ENCODE data around the gene PAK3.
A peak's percentile ranks its signal among the peaks of the same experiment; 100 is the strongest.

Gene PAK3

GRCh38 chrX:111095974-111096895 is at the start of gene PAK3:
PAK3 (plus strand) TSS chrX:111096191; CDS start chrX:111123104, 26,913 bp downstream.
- peak; percentile 49 for DNase-seq (ENCODE audit: low read depth)

GRCh38 chrX:111047575-111047974 is 48.4 kb upstream of the PAK3 start:
- DNase-seq (ENCODE audit: low read depth) = no peak

GRCh38 chrX:111052478-111052877 is 43.5 kb upstream of the PAK3 start:
- no peak for DNase-seq (ENCODE audit: low read depth)

- DNase-seq (ENCODE audit: low read depth) = no peak
Observed at GRCh38 chrX:111071542-111072277, 24.3 kb upstream of the PAK3 start.

GRCh38 chrX:111083081-111083480 is 12.9 kb upstream of the PAK3 start:
- DNase-seq (ENCODE audit: low read depth) = no peak

GRCh38 chrX:111086591-111087006 is 9.4 kb upstream of the PAK3 start:
- DNase-seq (ENCODE audit: low read depth) = no peak

GRCh38 chrX:111088628-111089027 is 7.4 kb upstream of the PAK3 start:
- DNase-seq (ENCODE audit: low read depth) = no peak

GRCh38 chrX:111090458-111090857 is 5.5 kb upstream of the PAK3 start:
- DNase-seq (ENCODE audit: low read depth) = no peak

GRCh38 chrX:111098874-111099273 is 2.9 kb downstream of the PAK3 start:
- no peak for DNase-seq (ENCODE audit: low read depth)

- no peak for DNase-seq (ENCODE audit: low read depth)
Observed at GRCh38 chrX:111100191-111100590, 4.2 kb downstream of the PAK3 start.

GRCh38 chrX:111101580-111101979 is 5.6 kb downstream of the PAK3 start:
- no peak for DNase-seq (ENCODE audit: low read depth)

- DNase-seq (ENCODE audit: low read depth) = no peak
Observed at GRCh38 chrX:111102636-111103035, 6.6 kb downstream of the PAK3 start.

GRCh38 chrX:111103246-111103645 is 7.3 kb downstream of the PAK3 start:
- no peak for DNase-seq (ENCODE audit: low read depth)

GRCh38 chrX:111110098-111110775 is 14.2 kb downstream of the PAK3 start:
- DNase-seq (ENCODE audit: low read depth) = no peak

GRCh38 chrX:111114806-111115205 is 18.8 kb downstream of the PAK3 start:
- no peak for DNase-seq (ENCODE audit: low read depth)

- no peak for DNase-seq (ENCODE audit: low read depth)
Observed at GRCh38 chrX:111116666-111117065, 20.7 kb downstream of the PAK3 start.

GRCh38 chrX:111119341-111119740 is 23.4 kb downstream of the PAK3 start:
- no peak for DNase-seq (ENCODE audit: low read depth)

GRCh38 chrX:111123125-111123524 is 27.1 kb downstream of the PAK3 start:
- no peak for DNase-seq (ENCODE audit: low read depth)

GRCh38 chrX:111123606-111124179 is 27.7 kb downstream of the PAK3 start:
- DNase-seq (ENCODE audit: low read depth) = no peak

- no peak for DNase-seq (ENCODE audit: low read depth)
Observed at GRCh38 chrX:111124418-111124817, 28.4 kb downstream of the PAK3 start.

GRCh38 chrX:111127038-111127437 is 31.0 kb downstream of the PAK3 start:
- no peak for DNase-seq (ENCODE audit: low read depth)

- DNase-seq (ENCODE audit: low read depth) = no peak
Observed at GRCh38 chrX:111129921-111130320, 33.9 kb downstream of the PAK3 start.
